Panc1 (cell line): ENCODE data around the gene ASGR2.

Experiments used
- CTCF ChIP-seq: fragments of 450-650 bp; IDR thresholded peaks from 2 replicates; pipeline ENCODE4 v1.5.1; 2017; ENCODE audit warnings: mild to moderate bottlenecking
- POLR2AphosphoS5 ChIP-seq: IDR thresholded peaks from 2 replicates; pipeline ENCODE4 v1.6.1; 2012; ENCODE audit warnings: mild to moderate bottlenecking, low read depth, low read length, moderate library complexity
- REST ChIP-seq, 2 experiments: IDR thresholded peaks; 2 replicates each; pipeline ENCODE4 v1.6.1; 2011 to 2012; ENCODE audit warnings: low read depth in 2 of 2, control low read depth in 1 of 2, low read length in 1 of 2, mild to moderate bottlenecking in 1 of 2, moderate library complexity in 1 of 2; ENCODE audit not compliant: insufficient read depth in 1 of 2
- SIN3A ChIP-seq: IDR thresholded peaks from 2 replicates; pipeline ENCODE4 v1.6.1; 2012; ENCODE audit warnings: low read depth, mild to moderate bottlenecking, low read length, moderate library complexity, borderline replicate concordance; ENCODE audit not compliant: insufficient read depth

- no peak for TF ChIP-seq SIN3A
- no peak for TF ChIP-seq REST (IDR thresholded peaks at IDR 0.05; ENCODE audit: insufficient read depth in 1 of 2, low read depth in 2 of 2, low read length in 1 of 2)
- TF ChIP-seq CTCF, result no peak
- no peak for TF ChIP-seq POLR2AphosphoS5
Measured at GRCh38 chr17:7095625-7096024, 19.0 kb downstream of the ASGR2 start.
